A673 (cell line): ENCODE data around the gene CCDC178.

Source experiments
- CTCF ChIP-seq: fragments of 300-800, 200-600 bp; sonication (generic); conservative IDR thresholded peaks from 2 replicates; pipeline ENCODE4 v1.5.1; 2017; ENCODE audit warnings: low read depth, mild to moderate bottlenecking, antibody characterized with exemption, low read length, moderate library complexity, mixed read lengths
- EZH2 ChIP-seq: fragments of 200-600 bp; sonication (generic); IDR thresholded peaks from 2 replicates; pipeline ENCODE4 v1.6.1; 2017; ENCODE audit warnings: borderline replicate concordance, low read depth, mild to moderate bottlenecking, mixed read lengths, antibody characterized with exemption, low read length; ENCODE audit not compliant: poor library complexity, severe bottlenecking

DNA sequence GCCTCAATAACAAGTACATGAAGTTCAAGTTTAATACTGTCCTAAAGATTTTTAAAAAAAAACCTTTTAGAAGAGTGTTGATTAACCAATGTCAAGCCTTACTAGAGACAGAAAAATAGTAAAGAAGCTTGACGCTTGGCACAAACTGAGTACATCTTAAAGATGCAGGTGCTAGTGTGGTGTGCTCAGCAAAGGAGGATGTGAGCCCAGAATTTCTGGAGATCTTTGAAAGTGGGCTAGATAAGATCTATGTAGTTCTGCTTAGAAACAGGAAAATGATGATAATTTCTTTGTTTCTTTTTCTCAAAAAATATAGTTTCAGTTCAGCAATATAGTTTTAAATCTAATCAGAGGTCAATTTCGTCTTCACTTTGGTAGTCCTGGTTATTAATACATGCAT is 549.4 kb downstream of the CCDC178 start:
- TF ChIP-seq CTCF: no peak
- TF ChIP-seq EZH2: no peak
